GM20431 (cell line): ENCODE measurements around the gene NTF3.

Experiments used
- in situ Hi-C: fragments of 300-500 bp; cut with MseI, MboI; formaldehyde crosslinking; loops from one replicate; pipeline ENCODE4 v1.15.0; 2020; ENCODE audit warnings: low sequenced_read_pairs; ENCODE audit not compliant: unreplicated experiment

NTF3 gene

DNA sequence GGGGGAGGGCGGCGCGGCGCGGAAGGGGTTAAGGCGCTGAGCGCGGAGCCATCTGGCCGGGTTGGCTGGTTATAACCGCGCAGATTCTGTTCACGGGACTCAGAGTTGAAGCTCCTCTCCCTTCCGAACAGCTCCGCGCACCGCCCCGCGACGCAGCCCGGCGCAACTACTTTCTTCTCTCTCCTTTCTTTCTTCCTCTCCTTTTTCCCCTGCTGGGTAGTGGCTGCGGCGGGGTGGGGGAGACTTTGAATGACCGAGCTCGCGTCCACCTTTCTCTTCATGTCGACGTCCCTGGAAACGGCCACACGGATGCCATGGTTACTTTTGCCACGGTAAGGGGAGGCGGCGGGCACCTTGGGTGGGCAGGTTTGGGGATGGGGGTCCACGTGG is at the start of gene NTF3:
TSS of gene NTF3 (plus strand) at position 98 of the 390 bp plus-strand sequence. CDS start at position 315, 217 bp downstream.
- in situ Hi-C loops, result no loop called here

DNA sequence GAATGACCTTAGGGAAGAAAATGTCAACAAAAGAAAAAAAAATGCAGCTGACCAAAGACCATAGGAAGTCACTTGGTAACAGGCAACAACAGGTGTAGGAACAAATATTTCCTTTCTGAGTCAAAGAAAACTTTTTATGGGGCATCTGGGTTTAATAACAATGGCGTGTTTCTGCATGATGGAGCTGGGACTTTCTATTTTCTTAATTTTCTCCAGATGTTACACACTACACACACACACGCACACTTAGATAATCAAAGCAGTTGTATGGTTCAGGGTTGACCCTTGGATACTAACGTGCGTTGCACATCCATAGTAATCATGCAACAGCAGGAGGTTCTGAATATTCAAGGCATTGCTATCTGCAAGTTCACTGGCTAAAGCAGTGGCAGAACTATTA is 47.9 kb upstream of the NTF3 start:
- in situ Hi-C loops, result no loop called here

DNA sequence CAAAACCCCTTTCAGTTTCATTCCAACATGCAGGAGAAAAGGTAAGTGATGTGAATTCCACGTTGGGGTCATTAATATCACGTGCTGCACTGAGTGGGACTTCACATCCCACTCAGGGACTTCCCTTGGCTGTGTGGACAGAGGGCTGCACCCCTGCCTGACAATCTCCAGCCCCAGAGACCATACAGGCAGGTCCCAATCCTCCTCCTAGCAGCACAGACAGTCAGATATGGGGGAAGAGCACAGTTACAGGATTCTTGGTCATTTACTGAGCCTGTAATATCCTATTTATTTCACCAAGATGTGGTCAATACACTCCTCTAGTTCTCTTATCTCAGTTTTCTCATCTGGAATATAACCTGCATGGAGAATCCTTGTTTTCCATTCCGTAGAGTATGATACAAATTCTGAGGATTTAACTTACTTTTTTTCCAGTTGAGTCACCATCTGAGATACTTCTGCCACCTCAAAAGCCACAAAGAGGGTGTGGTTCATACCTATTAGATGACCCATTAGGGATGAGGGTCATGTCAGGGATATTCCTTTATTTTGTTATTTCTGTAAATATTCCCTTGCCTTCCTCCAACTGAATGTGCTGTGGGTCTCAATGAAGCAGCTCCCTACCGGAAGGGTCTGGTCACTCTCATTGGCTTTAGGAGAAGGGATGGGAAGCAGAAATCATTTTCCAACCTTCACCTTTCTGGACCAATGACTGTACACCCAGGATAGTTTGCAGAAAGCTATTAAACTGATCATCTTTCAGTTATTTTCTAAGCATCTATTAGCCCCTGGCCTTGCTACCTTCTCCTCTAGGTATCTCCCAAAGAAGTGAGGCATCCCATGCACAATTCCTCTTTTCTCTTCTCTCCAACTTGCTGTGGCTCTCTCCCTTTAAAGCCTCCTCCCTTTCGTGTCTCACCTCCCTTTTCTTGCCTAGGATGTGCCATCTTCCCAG is 43.0 kb upstream of the NTF3 start:
- in situ Hi-C loops, result no loop called here

DNA sequence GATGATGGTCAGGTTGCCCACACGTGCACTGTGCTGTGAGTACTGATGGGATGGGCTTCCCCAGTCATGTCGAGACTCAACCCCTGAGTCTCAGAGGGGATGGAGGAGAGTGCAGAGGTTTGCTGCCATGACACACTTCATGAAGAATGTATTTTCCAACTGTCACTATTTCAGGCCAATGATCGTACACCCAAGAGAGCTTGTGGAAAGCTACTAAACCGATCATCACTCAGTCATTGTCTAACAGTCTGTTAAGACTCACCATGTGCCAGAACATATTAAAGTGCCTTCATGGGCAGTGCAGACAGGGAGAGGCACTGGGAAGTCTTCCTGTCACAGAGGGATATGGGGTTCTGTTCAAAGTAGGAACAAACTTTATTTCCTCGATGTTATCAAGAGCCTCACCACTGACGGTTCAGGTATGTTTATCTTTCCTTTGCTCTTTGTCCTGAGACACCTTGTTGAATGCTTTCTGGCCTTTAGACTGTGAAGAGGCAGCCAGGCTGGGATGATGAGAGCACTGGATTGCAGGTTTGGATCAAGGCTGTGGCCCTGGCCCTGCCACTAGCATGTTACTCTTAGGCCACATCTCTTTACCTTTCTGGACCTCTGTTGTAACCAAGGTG is 41.6 kb upstream of the NTF3 start:
- in situ Hi-C loops, result no loop called here

DNA sequence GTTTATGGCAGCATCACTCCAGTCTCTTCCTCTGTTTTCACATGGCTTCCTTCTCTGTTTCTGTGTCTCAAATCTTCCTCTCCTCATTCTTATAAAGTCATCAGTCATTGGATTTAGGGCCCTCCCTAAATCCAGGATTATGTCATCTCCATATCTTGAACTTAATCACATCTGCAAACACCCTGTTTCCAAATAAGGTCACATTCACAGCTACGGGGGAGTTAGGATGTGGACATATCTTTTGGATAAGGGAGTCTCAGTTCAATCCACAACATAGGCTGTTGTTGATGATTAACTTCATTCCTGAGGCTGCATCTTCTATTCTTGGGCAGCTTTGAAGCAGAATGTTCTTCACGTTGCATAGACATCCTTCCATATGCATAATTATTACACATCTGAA is 40.3 kb upstream of the NTF3 start:
- in situ Hi-C loops, result no loop called here

DNA sequence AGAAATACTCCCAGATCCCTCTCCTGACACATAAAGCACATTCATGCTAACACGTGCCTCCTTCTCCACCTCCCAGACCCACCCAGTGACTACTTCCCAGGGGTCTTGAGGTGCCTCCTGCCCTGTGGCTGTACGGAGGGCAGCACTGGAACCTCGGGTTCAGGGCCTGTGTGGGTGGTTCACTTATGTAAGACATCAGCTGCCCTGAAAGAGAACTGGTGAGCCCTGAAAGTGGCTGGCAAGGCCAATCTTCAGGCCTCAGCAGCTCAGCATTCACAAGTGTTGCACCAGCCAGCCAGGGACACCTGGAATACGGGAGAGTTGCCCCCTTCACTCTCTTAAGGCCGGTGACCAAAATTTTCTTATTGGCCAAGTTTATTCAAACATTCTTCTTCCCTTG is 38.9 kb upstream of the NTF3 start:
- in situ Hi-C loops, result no loop called here

DNA sequence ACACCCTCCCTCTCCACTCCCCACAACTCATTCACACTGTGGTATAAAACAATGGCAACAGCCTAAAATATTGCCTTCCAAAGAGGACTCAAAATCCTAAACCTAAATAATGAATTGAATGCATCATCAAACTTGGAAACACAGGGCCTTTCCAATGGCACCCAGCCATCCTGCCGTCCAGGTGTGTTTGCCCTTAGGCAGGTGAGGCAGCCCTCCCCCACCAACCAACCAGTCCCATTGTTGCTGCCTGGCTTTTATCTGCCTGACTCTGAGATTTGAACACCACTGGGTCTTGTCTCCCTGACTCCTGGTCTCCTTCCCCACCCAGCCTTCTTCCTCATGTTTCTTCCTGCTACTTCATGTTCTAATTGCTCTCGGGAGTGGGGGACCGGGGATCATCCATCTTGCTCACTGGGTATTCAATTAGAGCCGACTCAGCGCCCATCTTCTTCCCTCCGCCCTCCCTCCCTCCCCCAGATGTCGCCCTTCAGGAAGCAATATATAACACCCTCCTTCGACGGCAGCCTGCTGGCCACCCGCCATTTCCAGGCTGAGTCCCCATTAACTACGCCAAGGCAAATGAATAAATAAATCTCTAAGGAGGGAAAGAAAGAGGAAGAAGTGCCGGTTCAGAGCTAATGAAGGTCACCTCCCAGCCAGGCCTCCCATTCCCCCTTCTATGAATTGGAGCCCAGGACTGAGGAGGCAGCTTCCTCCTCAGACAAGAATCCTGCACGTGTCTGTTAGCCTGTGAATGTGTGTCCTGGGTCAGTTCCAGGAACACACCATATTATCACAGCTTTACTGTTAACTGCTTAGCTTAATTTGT is 36.3 kb upstream of the NTF3 start:
- in situ Hi-C loops, result no loop called here

DNA sequence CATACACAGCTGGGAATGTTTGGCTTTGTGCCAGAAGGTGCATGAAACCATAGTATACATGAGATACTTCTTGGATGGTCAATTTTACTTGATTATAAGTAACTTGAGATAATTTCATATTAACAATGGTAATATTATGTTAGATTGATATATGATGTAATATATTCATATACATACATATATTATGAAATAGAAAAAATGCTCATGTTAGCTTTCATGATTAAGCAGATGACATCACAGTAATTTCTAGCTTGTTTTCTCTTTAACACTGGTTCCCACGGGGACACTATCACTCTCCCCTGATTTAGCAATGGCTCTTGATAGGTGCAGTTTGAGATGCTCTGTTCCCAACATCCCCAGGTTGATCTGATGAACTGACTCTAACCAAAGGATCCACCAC is 35.4 kb upstream of the NTF3 start:
- in situ Hi-C loops, result no loop called here

DNA sequence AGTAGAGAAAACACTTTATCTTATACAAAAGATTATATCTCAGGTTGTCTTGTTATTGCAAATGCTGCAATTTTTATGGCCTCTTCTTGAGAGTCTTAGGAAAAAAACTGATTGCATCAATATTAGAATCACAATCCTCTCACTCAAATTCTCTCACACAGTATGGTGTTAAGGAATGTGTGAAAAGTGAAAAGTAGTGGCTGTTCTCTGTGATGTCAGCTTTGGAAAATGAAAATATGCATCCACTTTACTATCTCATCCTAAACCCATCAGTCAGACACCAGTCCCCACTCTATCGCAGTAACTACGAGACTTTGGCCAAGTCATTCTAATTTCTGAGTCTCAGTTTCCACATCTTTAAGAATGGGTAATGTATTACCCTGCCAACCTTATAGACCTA is 32.6 kb upstream of the NTF3 start:
- in situ Hi-C loops, result no loop called here

DNA sequence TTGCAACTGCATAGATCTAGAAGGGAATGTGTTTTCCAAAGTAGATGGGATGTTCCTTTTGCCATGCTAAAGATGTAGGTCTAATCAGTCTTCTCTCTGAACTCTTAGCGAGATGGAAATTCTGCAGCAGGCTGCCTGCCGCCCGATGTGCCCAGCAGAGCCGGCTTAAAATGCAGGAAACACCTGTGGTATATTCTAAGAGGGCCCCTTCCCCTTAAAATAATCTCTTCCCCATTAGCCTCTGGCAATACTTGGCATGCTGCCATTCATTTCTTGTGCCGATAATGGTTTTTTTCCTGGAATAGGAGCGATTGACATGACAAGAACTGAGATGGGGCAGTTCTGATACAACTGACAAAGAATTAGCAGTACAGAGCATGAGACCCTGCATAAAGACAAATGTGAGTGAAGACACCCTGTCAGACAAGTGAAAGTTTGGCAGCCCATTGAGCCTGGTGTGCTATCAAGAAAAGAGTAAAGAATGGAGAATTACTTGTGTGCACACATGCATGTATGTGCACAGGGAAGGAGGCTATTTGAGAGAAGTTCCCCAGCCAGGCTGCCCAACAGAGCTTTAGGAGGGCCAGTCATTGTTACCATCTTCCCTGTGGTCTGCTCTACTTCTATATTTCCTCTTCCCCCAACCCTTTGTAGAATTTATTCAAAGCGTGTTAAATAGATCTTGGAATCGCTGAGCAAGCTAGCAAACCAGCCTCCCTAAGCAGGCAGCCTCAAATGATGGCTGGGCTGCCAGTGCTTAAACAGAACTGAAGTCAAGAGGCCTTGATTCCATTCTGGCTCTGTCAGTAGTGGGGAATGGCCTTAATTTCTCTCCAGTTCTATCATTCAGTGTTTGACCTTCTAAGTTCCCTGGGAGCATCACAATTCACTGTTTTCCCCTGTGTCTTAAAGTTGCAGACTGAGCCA is 29.6 kb upstream of the NTF3 start:
- in situ Hi-C loops, result no loop called here

DNA sequence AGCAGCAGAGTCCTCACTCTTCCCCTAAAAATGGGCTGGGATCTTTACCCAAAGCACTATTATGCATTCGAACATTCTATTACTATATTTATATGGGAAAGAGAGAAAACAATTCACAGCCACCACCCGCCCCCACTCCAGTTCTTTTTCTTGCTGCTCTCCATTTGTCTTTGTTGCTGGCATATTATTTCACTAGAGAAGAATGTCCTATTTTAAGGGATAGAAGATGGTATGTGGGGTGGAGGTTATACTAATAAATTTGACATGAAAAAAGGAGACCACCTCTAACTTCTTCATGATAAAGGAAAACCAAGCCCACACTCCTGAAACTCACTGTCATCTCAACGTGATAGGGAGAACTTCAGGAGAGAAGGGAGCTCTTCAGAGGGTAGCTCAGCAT is 28.5 kb upstream of the NTF3 start:
- in situ Hi-C loops, result no loop called here

DNA sequence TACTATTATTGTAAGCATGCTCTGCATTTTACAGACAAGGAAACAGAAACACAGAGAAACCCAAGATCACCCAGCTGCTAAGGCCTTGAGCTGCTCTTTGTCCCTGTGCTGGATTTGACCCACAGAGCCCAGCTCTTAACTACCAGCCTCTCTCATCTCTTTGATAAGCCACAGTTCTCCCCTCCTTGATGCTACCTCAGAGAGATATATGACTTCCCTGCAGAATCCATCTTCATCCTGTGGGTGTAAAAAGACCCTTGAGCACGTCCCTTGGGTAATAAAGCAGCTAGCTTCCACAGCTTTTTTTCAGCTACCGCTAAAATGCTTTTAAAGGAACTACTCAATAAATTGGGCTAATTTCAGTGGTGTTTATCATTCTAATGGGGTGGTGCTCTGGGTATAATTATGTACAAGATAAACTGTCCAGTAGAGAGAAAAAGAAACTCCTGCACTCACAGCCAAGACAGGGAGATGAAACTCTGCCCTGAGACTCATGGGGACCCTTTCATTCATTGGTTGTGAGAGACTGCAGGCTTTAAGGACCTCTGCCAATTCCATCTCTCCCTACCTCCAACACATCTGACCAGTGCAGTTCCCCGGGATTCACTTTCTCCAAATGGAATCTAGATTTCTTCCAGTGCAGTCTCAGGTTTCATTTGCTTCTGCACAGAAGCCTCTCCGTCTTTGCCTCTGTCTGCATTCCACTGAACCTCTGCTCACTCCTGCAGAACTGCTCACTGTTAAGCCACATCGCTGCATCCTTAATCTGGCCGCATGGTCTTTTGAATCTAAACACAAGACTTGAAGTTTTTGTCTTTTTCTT is 24.7 kb upstream of the NTF3 start:
- in situ Hi-C loops, result no loop called here

DNA sequence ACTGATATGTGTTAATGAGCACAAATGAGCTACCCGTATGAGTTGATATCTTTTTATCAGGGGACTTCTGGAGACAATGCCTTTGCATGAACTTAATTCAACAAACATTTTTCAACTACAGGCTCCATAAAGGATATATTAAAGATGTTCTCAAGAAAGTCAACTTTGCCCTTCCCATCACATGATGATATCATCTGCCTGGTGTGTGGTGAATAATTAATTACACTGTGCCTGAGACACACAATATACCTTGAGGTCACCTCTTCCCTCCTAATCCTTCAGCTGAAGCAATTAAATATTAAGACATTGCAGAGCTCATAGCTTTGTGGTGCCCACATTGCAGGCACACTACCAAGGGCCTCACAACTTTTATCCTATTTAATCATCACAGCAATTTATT is 22.3 kb upstream of the NTF3 start:
- in situ Hi-C loops, result no loop called here

DNA sequence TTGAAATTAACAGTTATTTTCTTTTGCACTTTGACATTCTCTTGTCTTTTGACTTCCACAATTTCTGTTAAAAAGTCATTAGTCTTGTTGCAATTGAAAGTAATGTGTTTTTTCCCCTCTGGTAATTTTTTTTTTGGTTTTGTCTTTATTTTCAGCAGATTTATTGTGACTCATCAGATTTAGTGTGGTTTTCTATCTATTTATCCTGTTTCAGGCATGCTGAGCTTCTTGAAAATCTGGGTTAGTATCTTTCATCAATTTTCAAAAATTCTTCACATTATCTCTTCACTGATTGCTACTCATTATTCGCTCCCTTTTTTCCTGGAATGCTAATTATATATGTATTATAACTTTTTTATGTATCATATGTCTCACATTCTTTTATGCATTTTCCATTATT is 15.3 kb upstream of the NTF3 start:
- in situ Hi-C loops, result no loop called here

DNA sequence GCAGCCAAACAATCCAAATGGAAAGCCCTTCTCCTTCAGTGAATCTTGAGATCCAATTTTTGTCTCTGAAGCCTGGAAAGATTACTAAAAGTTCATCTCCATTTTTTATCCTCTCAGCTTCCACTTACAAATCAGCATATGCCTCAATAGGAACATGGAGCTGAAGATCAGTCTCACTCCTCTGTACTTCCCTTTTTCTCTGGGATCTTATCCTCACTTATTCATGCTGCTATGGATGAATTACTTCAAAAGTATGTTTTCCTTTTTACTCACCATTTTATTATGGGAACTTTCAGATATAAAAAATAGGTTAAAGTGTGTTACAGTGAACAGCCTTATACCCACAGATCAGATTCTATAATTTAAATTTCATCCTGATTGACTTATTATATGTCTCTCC is 14.4 kb upstream of the NTF3 start:
- in situ Hi-C loops, result no loop called here

DNA sequence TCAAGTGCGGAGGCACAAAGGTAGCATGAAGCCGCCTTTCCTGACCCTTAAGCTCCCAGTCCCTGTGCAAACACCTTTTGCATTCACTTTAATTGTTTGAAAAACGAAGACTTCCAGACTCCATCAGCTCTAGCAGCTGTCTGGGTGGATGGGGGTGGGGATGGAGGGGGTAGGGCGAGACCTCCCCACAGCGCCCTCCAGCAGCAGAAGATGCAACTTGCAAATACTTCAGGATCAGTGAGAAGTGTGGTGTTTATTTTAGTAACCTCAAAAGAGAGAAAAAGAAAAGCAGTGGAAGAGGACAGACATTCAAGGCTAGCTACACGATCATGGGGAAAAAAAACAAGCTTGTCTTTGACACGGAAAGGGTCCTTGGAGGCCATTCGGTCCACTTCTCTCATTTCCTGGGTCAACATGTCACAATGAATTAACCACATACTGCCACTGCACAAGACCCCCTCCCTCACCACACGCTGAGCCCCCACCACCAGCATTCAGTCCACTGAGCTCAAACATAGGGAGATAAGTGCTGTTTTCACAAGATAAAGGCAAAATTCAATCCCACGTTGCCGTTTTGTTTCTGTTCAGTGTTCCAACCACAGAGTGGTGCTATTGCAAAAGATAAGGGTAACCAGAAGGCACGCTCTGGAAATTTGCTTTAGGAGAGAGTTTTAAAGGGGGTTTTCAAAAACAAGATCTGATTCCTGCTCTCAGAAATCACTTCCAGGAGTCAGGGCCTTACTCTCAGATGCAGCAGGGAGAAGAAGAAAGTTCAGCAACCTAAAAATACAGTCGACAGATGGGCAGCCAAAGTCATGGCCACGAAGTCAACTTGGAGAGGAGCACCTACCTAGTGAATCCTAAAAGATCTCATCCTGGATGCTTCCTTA is 3.3 kb upstream of the NTF3 start:
- in situ Hi-C loops, result no loop called here

DNA sequence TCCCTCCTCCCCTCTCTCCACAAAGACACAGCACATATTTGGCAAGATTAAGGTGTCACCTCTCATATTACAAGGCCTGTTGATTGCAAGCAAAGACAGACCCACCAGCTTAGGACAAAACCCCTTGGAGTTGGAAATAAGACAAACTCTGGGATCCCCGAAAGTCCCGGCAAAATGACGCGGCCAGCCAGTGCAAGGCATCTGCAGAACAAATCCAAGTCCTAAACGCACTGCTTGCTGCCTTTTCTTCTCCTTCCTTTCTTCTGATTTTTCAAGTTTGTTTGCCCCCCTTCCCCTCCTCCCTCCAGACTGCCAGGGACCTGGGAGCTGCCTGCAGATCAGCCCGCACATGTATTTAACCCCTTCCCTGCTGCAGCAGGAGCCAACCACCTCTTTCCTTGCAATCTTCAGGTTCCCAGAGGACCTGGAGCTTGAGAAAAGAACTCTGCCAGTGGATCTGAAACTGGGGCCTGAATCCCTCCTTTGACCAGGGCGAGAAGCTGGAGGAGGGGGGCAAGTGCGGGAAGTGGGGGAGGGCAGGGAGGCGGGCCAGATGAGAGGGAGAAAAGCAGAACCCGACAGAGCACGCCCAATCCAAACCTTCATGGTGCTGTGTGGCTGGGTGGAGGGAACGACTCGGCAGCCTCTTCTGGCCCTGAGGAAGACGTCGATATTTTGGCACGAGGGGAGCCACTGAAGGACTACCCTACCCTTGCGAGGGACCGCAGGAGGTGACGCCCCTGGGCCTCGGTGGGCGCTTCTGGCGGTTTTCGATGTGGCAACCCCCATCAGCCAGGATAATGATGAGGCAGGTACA is 2.0 kb upstream of the NTF3 start:
- in situ Hi-C loops, result no loop called here
